Gastrocnemius medialis (tissue), 4 donors: ENCODE measurements around the gene PIM3. TPM values are rescaled to one million over a fixed set of nuclear protein-coding genes. Genes with fewer than 3 reads are reported as not detected.

Experiments
- ATAC-seq, 2 donors: fragments of 150-250 bp; one replicate each; pipeline ENCODE4 v1.9.1; 2016
- DNase-seq, 2 donors: peaks; one replicate each; pipeline ENCODE4 v3.0.0-alpha.2; 2019
- H3K27ac ChIP-seq, 4 donors: fragments of 200-600 bp; sonication (generic); 1 replicate in 1 of 4; 2 replicates in 3 of 4; pipeline ENCODE4 v1.5.1; 2016 to 2018; ENCODE audit warnings: mild to moderate bottlenecking in 2 of 4, moderate library complexity in 1 of 4
- H3K27me3 ChIP-seq, 3 donors: fragments of 200-600 bp; sonication (generic) in 2 of 3; 1 replicate in 1 of 3; 2 replicates in 2 of 3; pipeline versions ENCODE4 v1.5.1 to v1.6.0; 2016 to 2019; ENCODE audit warnings: mild to moderate bottlenecking in 1 of 3, moderate library complexity in 1 of 3
- H3K36me3 ChIP-seq, 2 donors: fragments of 200-600 bp; sonication (generic) in 1 of 2; one replicate each; pipeline ENCODE4 v1.5.1; 2017 to 2018
- H3K4me1 ChIP-seq, 2 donors: fragments of 200-600 bp; sonication (generic) in 1 of 2; one replicate each; pipeline ENCODE4 v1.5.1; 2016 to 2017; ENCODE audit warnings: mild to moderate bottlenecking in 2 of 2
- H3K4me3 ChIP-seq, 4 donors: fragments of 200-600 bp; sonication (generic) in 3 of 4; 1 replicate in 1 of 4; 2 replicates in 3 of 4; pipeline ENCODE4 v1.5.1; 2016 to 2019; ENCODE audit warnings: mild to moderate bottlenecking in 2 of 4
- H3K9me3 ChIP-seq, 3 donors: fragments of 200-600 bp; sonication (generic) in 2 of 3; 1 replicate in 1 of 3; 2 replicates in 2 of 3; pipeline ENCODE4 v1.5.1; 2016 to 2019
- CTCF ChIP-seq, 5 experiments: fragments of 450-650 bp in 3 of 5; fragments of 200-600 bp in 2 of 5; sonication (generic) in 2 of 5; IDR thresholded peaks in 4 of 5; conservative IDR thresholded peaks in 1 of 5; 1 replicate in 4 of 5; 2 replicates in 1 of 5; pipeline ENCODE4 v1.5.1; 2016 to 2019; ENCODE audit warnings: antibody characterized with exemption in 5 of 5, mild to moderate bottlenecking in 3 of 5, moderate library complexity in 3 of 5
- POLR2A ChIP-seq, 2 donors: fragments of 450-650 bp; IDR thresholded peaks; one replicate each; pipeline ENCODE4 v1.6.1; 2017; ENCODE audit warnings: antibody characterized with exemption in 2 of 2, mild to moderate bottlenecking in 2 of 2, moderate library complexity in 2 of 2
- in situ Hi-C, 4 donors: fragments of 200-750 bp; cut with MboI; loops; one replicate each; pipeline versions ENCODE4 v1.15.0 to v1.8.0; 2017; ENCODE audit warnings: low sequenced_read_pairs in 4 of 4
- intact Hi-C: fragments of 100-400 bp; cut with DNase I; formaldehyde crosslinking; loops from one replicate; pipeline ENCODE4 v1.15.1; 2023; ENCODE audit warnings: low total_unique reads
- total RNA-seq, 4 donors: library from RNA; depleted of rRNA; stranded (reverse); fragments of >200 nt; gene quantifications; one replicate each; pipeline versions ENCODE4 v1.1.0 to v1.2.3, GENCODE V29; 2016

The PIM3 gene
- total RNA-seq, 4 donors from 2014 or later: 165 to 327 (median 188) TPM

- in situ Hi-C loops (no loop called here), intact Hi-C loops (no loop called here)
- DNase-seq (peak in 1 of 2 donors; percentile 45), ATAC-seq (no peak)
- H3K27me3 ChIP-seq: no peaks in the 10 kb centered on the region
- peak overlapping the region; percentile 90 to 99 (median 95) for H3K27ac ChIP-seq
- H3K9me3 ChIP-seq: no peaks in the 10 kb centered on the region
- peaks cover 2 to 11% of the 10 kb centered on the region in 2 donors for H3K36me3 ChIP-seq
- H3K4me3 ChIP-seq: no peak overlapping the region
- TF ChIP-seq POLR2A (IDR thresholded peaks at IDR 0.05): no peak
- no peak for TF ChIP-seq CTCF (IDR thresholded peaks at IDR 0.05 in 4 of 5, conservative IDR thresholded peaks at IDR 0.05 in 1 of 5)
- H3K4me1 ChIP-seq: peaks cover 62 to 66% of the 10 kb centered on the region in 2 donors
Observed at GRCh38 chr22:49968313-49968830, 7.8 kb downstream of the PIM3 start.

GRCh38 chr22:49968831-49969661 lies 8.5 kb downstream of the PIM3 start:
- Histone ChIP-seq H3K4me1 (peaks cover 55 to 60% of the 10 kb centered on the region in 2 donors), H3K9me3 (no peaks in the 10 kb centered on the region), H3K27me3 (no peaks in the 10 kb centered on the region), H3K4me3 (no peak overlapping the region), H3K27ac (peak overlapping the region; percentile 90 to 99 (median 95)), H3K36me3 (peaks cover 0 to 4% of the 10 kb centered on the region in 2 donors)
- ATAC-seq: no peak
- TF ChIP-seq CTCF (IDR thresholded peaks at IDR 0.05 in 4 of 5, conservative IDR thresholded peaks at IDR 0.05 in 1 of 5) (no peak), POLR2A (IDR thresholded peaks at IDR 0.05) (peak; percentile 35 to 45)
- in situ Hi-C loops (no loop called here), intact Hi-C loops (no loop called here)
- peak in 1 of 2 donors; percentile 70 for DNase-seq

- peak in 1 of 2 donors; percentile 44 for DNase-seq
- in situ Hi-C loops: no loop called here
- TF ChIP-seq CTCF (IDR thresholded peaks at IDR 0.05 in 4 of 5, conservative IDR thresholded peaks at IDR 0.05 in 1 of 5) (no peak), POLR2A (IDR thresholded peaks at IDR 0.05) (no peak)
Observed at GRCh38 chr22:49969751-49970527, 9.4 kb downstream of the PIM3 start.

GRCh38 chr22:49970528-49971231 lies 10.1 kb downstream of the PIM3 start:
- DNase-seq (peak; percentile 98 to 99), ATAC-seq (peak; percentile 61 to 69)
- peaks cover 41 to 44% of the 10 kb centered on the region in 2 donors for H3K4me1 ChIP-seq
- H3K9me3 ChIP-seq: no peaks in the 10 kb centered on the region
- peak overlapping the region; percentile 61 to 80 (median 64) for H3K4me3 ChIP-seq
- H3K27ac ChIP-seq: peak overlapping the region; percentile 90 to 99 (median 95)
- intact Hi-C loops: loop anchor here (2.0 kb wide), 1 partner anchor 34 kb away; no protein-coding TSS in a partner anchor
- H3K27me3 ChIP-seq: no peaks in the 10 kb centered on the region
- in situ Hi-C loops: no loop called here
- TF ChIP-seq POLR2A (IDR thresholded peaks at IDR 0.05): peak; percentile 94 to 96
- no peak for TF ChIP-seq CTCF (IDR thresholded peaks at IDR 0.05 in 4 of 5, conservative IDR thresholded peaks at IDR 0.05 in 1 of 5)
- H3K36me3 ChIP-seq: no peaks in the 10 kb centered on the region

More at GRCh38 chr22:49969751-49970527, 9.4 kb downstream of the PIM3 start:
- Histone ChIP-seq H3K4me3 (no peak overlapping the region), H3K9me3 (no peaks in the 10 kb centered on the region), H3K36me3 (no peaks in the 10 kb centered on the region), H3K4me1 (peaks cover 48 to 51% of the 10 kb centered on the region in 2 donors), H3K27me3 (no peaks in the 10 kb centered on the region), H3K27ac (peak overlapping the region; percentile 90 to 99 (median 95))
- ATAC-seq: no peak
- intact Hi-C loops: loop anchor here (2.0 kb wide), 1 partner anchor 33 kb away; no protein-coding TSS in a partner anchor
